ENCODE data around the gene TMEM132D. TPM values are rescaled to one million over a fixed set of nuclear protein-coding genes. Genes with fewer than 3 reads are reported as not detected.

Gene TMEM132D
- polyA plus RNA-seq, 1 experiment = 0.02 TPM

- no peaks in the 10 kb centered on the region for H3K27me3 ChIP-seq (ENCODE audit: control insufficient read depth, insufficient read depth, low read length)
- DNase-seq (ENCODE audit: low read depth) = no peak
- no peak overlapping the region for H3K4me3 ChIP-seq (ENCODE audit: low read depth, low read length)
- CTCF ChIA-PET = no interaction called here
- H3K36me3 ChIP-seq (ENCODE audit: control insufficient read depth, insufficient read depth, low read length) = no peaks in the 10 kb centered on the region
- POLR2A ChIA-PET = no interaction called here
- no peak for TF ChIP-seq CTCF (IDR thresholded peaks at IDR 0.05; ENCODE audit: insufficient read depth, low read depth, low read length)
These were observed 691.8 kb downstream of the TMEM132D start for GRCh38 chr12:129211862-129212630.

GRCh38 chr12:129208566-129208965, 695.3 kb downstream of the TMEM132D start:
- Histone ChIP-seq H3K36me3 (ENCODE audit: control insufficient read depth, insufficient read depth, low read length) (no peaks in the 10 kb centered on the region), H3K4me3 (ENCODE audit: low read depth, low read length) (no peak overlapping the region)
- CTCF ChIA-PET = no interaction called here

GRCh38 chr12:129207084-129207483, 696.7 kb downstream of the TMEM132D start:
- H3K36me3 ChIP-seq (ENCODE audit: control insufficient read depth, insufficient read depth, low read length) = no peaks in the 10 kb centered on the region
- CTCF ChIA-PET = no interaction called here
- no peak for TF ChIP-seq CTCF (IDR thresholded peaks at IDR 0.05; ENCODE audit: insufficient read depth, low read depth, low read length)
- no peak overlapping the region for H3K4me3 ChIP-seq (ENCODE audit: low read depth, low read length)
- POLR2A ChIA-PET = no interaction called here
- H3K27me3 ChIP-seq (ENCODE audit: control insufficient read depth, insufficient read depth, low read length) = no peaks in the 10 kb centered on the region
- no peak for DNase-seq (ENCODE audit: low read depth)

More at GRCh38 chr12:129208566-129208965, 695.3 kb downstream of the TMEM132D start:
- H3K27me3 ChIP-seq (ENCODE audit: control insufficient read depth, insufficient read depth, low read length) = no peaks in the 10 kb centered on the region
- no peak for DNase-seq (ENCODE audit: low read depth)
- no peak for TF ChIP-seq CTCF (IDR thresholded peaks at IDR 0.05; ENCODE audit: insufficient read depth, low read depth, low read length)
- POLR2A ChIA-PET = no interaction called here

DNA sequence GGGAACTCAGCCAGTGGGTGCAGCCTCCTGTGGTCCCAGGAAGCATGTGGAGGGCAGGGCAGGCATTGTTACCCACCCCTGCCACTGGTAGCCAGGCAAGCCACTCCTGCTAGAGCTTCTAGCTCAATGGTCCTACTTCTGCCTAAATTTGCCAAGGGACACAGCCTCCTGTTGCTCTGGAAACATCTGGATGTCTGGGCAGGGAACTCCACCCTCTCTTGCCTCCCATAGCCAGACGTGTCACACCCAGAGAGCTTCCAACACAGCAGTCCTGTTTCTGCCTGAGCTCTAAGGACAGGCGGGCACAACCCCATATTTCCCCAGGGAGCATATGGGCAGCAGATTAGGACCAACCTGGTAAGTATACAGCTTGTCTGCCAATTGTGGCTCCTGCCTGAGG, 700.4 kb downstream of the TMEM132D start:
- no peaks in the 10 kb centered on the region for H3K27me3 ChIP-seq (ENCODE audit: control insufficient read depth, insufficient read depth, low read length)
- TF ChIP-seq CTCF (IDR thresholded peaks at IDR 0.05; ENCODE audit: insufficient read depth, low read depth, low read length) = no peak
- no peak overlapping the region for H3K4me3 ChIP-seq (ENCODE audit: low read depth, low read length)
- H3K36me3 ChIP-seq (ENCODE audit: control insufficient read depth, insufficient read depth, low read length) = no peaks in the 10 kb centered on the region
- no peak for DNase-seq (ENCODE audit: low read depth)
- ChIA-PET POLR2A (no interaction called here), CTCF (no interaction called here)

DNA sequence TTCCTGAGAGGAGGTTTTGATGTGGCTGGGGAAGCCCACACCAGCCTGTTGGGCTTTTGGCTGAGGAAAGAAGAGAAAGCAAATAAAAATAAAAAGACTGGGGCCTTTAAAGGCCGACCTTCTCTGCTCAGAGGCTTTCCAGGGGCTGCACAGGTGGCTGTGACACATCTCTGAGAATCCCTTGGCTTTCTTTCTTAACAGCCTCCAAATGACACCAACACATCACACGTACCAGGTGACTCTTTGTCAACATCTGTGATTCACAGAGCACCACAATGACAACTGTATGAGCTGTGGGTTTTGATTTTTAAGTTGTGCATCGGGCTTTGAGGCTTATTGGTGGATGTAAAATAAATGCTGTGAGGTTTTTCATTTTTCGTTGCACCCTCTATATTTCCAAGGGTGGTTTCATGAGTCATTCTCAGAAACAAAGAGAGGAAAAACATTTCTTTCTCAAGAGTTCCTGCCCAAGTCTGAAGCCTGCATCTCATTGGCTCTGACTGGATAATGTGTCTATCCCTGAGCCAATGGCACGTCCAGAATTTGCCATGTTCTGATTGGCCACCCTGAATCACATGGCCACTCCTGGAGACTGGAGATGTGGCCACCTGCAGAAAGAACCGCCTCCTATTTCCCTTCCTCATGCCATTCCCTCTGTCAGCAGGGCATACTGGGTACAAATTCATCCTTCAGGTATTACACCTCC, 701.6 kb downstream of the TMEM132D start:
- no peak for TF ChIP-seq CTCF (IDR thresholded peaks at IDR 0.05; ENCODE audit: insufficient read depth, low read depth, low read length)
- Histone ChIP-seq H3K36me3 (ENCODE audit: control insufficient read depth, insufficient read depth, low read length) (no peaks in the 10 kb centered on the region), H3K27me3 (ENCODE audit: control insufficient read depth, insufficient read depth, low read length) (no peaks in the 10 kb centered on the region), H3K4me3 (ENCODE audit: low read depth, low read length) (no peak overlapping the region)
- POLR2A ChIA-PET = no interaction called here
- no peak for DNase-seq (ENCODE audit: low read depth)
- CTCF ChIA-PET = no interaction called here
